ENCODE data around the gene PDE8B. TPM values are rescaled to one million over a fixed set of nuclear protein-coding genes. Genes with fewer than 3 reads are reported as not detected.

PDE8B gene
- total and polyA plus RNA-seq, 12 donors = 0.27 to 5.6 (median 1.4) TPM

GRCh38 chr5:77192441-77193050 is 17.9 kb upstream of the PDE8B start:
- no peaks in the 10 kb centered on the region for H3K36me3 ChIP-seq
- DNase-seq = no peak
- intact Hi-C loops (cut with DNase I) = no loop called here
- H3K27me3 ChIP-seq = no peaks in the 10 kb centered on the region
- peaks cover 0 to 11% (median 0%) of the 10 kb centered on the region in 11 donors for H3K9me3 ChIP-seq
- WGBS, 2 donors = 46 to 48% methylated on average over 2 of the region's 2 CpGs
- H3K27ac ChIP-seq = no peak overlapping the region
- ATAC-seq = no peak
- H3K4me1 ChIP-seq = no peaks in the 10 kb centered on the region
- no peak overlapping the region for H3K4me3 ChIP-seq
- TF ChIP-seq CTCF (IDR thresholded peaks at IDR 0.05) = no peak

- ATAC-seq = no peak
- H3K27ac ChIP-seq = no peak overlapping the region
- no peaks in the 10 kb centered on the region for H3K36me3 ChIP-seq
- DNase-seq = no peak
- no peak for TF ChIP-seq CTCF (IDR thresholded peaks at IDR 0.05)
- H3K9me3 ChIP-seq = peaks cover 0 to 17% (median 7%) of the 10 kb centered on the region in 11 donors
- intact Hi-C loops (cut with DNase I) = no loop called here
- H3K4me1 ChIP-seq = no peaks in the 10 kb centered on the region
- H3K27me3 ChIP-seq = no peaks in the 10 kb centered on the region
- H3K4me3 ChIP-seq = no peak overlapping the region
Measured at GRCh38 chr5:77194762-77195161, 15.7 kb upstream of the PDE8B start.

- Histone ChIP-seq H3K4me1 (peaks cover 0 to 10% (median 0%) of the 10 kb centered on the region in 9 donors), H3K9me3 (peaks cover 0 to 17% (median 7%) of the 10 kb centered on the region in 11 donors), H3K4me3 (no peak overlapping the region), H3K36me3 (no peaks in the 10 kb centered on the region), H3K27me3 (no peaks in the 10 kb centered on the region), H3K27ac (no peak overlapping the region)
- WGBS, 2 donors = 67 to 70% methylated on average over 2 of the region's 2 CpGs
- intact Hi-C loops (cut with DNase I) = no loop called here
- no peak for DNase-seq
- ATAC-seq = no peak
- no peak for TF ChIP-seq CTCF (IDR thresholded peaks at IDR 0.05)
Measured at GRCh38 chr5:77197840-77198554, 12.5 kb upstream of the PDE8B start.

- Histone ChIP-seq H3K4me3 (no peak overlapping the region), H3K36me3 (no peaks in the 10 kb centered on the region), H3K27ac (no peak overlapping the region), H3K9me3 (peaks cover 0 to 16% (median 7%) of the 10 kb centered on the region in 11 donors), H3K27me3 (no peaks in the 10 kb centered on the region), H3K4me1 (peaks cover 0 to 10% (median 0%) of the 10 kb centered on the region in 9 donors)
- DNase-seq (no peak), ATAC-seq (peak in 5 of 8 donors; percentile 37 to 67 (median 52))
- 61 to 91% methylated on average over 1 of the region's 1 CpG for WGBS, 2 donors
- TF ChIP-seq CTCF (IDR thresholded peaks at IDR 0.05) = no peak
- intact Hi-C loops (cut with DNase I) = no loop called here
Measured at GRCh38 chr5:77200663-77201062, 9.8 kb upstream of the PDE8B start.

Data from heart right ventricle (tissue), 16 donors.